H1 (cell line): ENCODE measurements around the gene ADD2. TPM values are rescaled to one million over a fixed set of nuclear protein-coding genes. Genes with fewer than 3 reads are reported as not detected.
"Not testable (repeated sequence)": the region's sequence is repeated elsewhere in the genome, so short reads cannot be mapped to it uniquely, and the experiment has no call there.

ENCODE experiments used
- CTCF ChIA-PET: fragments of 300-600 bp; sonication (Branson Sonifier 250); formaldehyde crosslinking; loops from one replicate; lab custom pipeline; 2021; ENCODE audit not compliant: partially characterized antibody; lab: Charles Lee
- POLR2A ChIA-PET: fragments of 300-600 bp; sonication (Branson Sonifier 250); formaldehyde crosslinking; loops from one replicate; lab custom pipeline; 2021; ENCODE audit warnings: inconsistent platforms; ENCODE audit not compliant: partially characterized antibody; lab: Charles Lee
- DNase-seq, 2 experiments: peaks; one replicate each; pipeline versions ENCODE4 v3.0.0 to v3.0.0-alpha.2; 2010 to 2022; ENCODE audit warnings: low spot score in 2 of 2, low read depth in 1 of 2, mixed read lengths in 1 of 2
- FAIRE-seq: peaks from 2 replicates; lab custom pipeline; 2011; peaks lifted over from hg19 to GRCh38; lab: Jason Lieb, UNC
- H2AFZ ChIP-seq: 2 replicates; pipeline ENCODE4 v1.8.1; 2012; ENCODE audit warnings: low read length, inconsistent platforms
- H2AK5ac ChIP-seq: 2 replicates; pipeline ENCODE4 v1.6.1; 2013; ENCODE audit warnings: low read depth, low read length
- H2BK120ac ChIP-seq: replicated peaks from 2 replicates; pipeline ENCODE3; 2013; ENCODE audit warnings: low read depth, low read length, inconsistent platforms
- H2BK12ac ChIP-seq: 2 replicates; pipeline ENCODE4 v1.6.1; 2013; ENCODE audit warnings: low read depth, low read length
- H2BK15ac ChIP-seq: 2 replicates; pipeline ENCODE4 v1.6.1; 2013; ENCODE audit warnings: low read length
- H2BK20ac ChIP-seq: 2 replicates; pipeline ENCODE4 v1.6.1; 2013; ENCODE audit warnings: low read length
- H2BK5ac ChIP-seq: 2 replicates; pipeline ENCODE4 v1.6.1; 2013; ENCODE audit warnings: low read depth, low read length
- H3K14ac ChIP-seq: 2 replicates; pipeline ENCODE4 v1.6.1; 2013; ENCODE audit warnings: inconsistent platforms; ENCODE audit not compliant: insufficient read length
- H3K18ac ChIP-seq: 2 replicates; pipeline ENCODE4 v1.6.1; 2013; ENCODE audit warnings: low read length; ENCODE audit errors: extremely low read depth
- H3K23ac ChIP-seq: 2 replicates; pipeline ENCODE4 v1.6.1; 2013; ENCODE audit warnings: inconsistent platforms; ENCODE audit not compliant: insufficient read length
- H3K23me2 ChIP-seq: 2 replicates; pipeline ENCODE4 v1.6.1; 2013; ENCODE audit warnings: low read depth, low read length
- H3K27ac ChIP-seq: 2 replicates; pipeline ENCODE4 v1.6.1; 2011; ENCODE audit warnings: low read depth, low read length, inconsistent platforms
- H3K27me3 ChIP-seq, 4 experiments: replicated peaks in 1 of 4; 1 replicate in 1 of 4; 2 replicates in 3 of 4; pipeline versions ENCODE4 v1.6.1 to v1.8.1; 2011 to 2013; ENCODE audit warnings: low read length in 3 of 4, mild to moderate bottlenecking in 3 of 4, inconsistent platforms in 2 of 4, mixed read lengths in 2 of 4, moderate library complexity in 1 of 4; ENCODE audit not compliant: control insufficient read depth in 3 of 4, insufficient read depth in 3 of 4; ENCODE audit errors: extremely low read depth in 1 of 4
- H3K36me3 ChIP-seq, 4 experiments: 2 replicates each; pipeline versions ENCODE4 v1.6.1 to v1.8.1; 2011 to 2013; ENCODE audit warnings: mild to moderate bottlenecking in 4 of 4, low read length in 3 of 4, moderate library complexity in 2 of 4, control low read depth in 1 of 4, inconsistent platforms in 1 of 4; ENCODE audit not compliant: insufficient read depth in 4 of 4, control insufficient read depth in 2 of 4
- H3K4ac ChIP-seq: replicated peaks from 2 replicates; pipeline ENCODE3; 2013; ENCODE audit warnings: low read length, low read depth, mixed read lengths, inconsistent platforms; ENCODE audit not compliant: insufficient read length
- H3K4me1 ChIP-seq, 4 experiments: replicated peaks in 1 of 4; 1 replicate in 1 of 4; 2 replicates in 3 of 4; pipeline versions ENCODE4 v1.6.1 to v1.8.1; 2011 to 2013; ENCODE audit warnings: low read length in 3 of 4, inconsistent platforms in 2 of 4, mixed read lengths in 1 of 4; ENCODE audit not compliant: insufficient read depth in 4 of 4, control insufficient read depth in 3 of 4
- H3K4me2 ChIP-seq, 2 experiments: 2 replicates each; pipeline versions ENCODE4 v1.6.1 to v1.8.1; 2011 to 2013; ENCODE audit warnings: low read depth in 2 of 2, low read length in 2 of 2, control low read depth in 1 of 2, inconsistent platforms in 1 of 2, mild to moderate bottlenecking in 1 of 2; ENCODE audit not compliant: insufficient read depth in 1 of 2
- H3K4me3 ChIP-seq, 4 experiments: fragments of 200-600, 300-600 bp in 1 of 4; sonication (generic), shearing (Covaris generic), sonication (Bioruptor Twin) in 1 of 4; 2 replicates each; pipeline versions ENCODE4 v1.5.1 to v1.8.1; 2011 to 2016; ENCODE audit warnings: low read length in 4 of 4, low read depth in 3 of 4, control low read depth in 2 of 4, inconsistent platforms in 2 of 4, mild to moderate bottlenecking in 2 of 4, mixed read lengths in 1 of 4, moderate library complexity in 1 of 4; ENCODE audit not compliant: insufficient read depth in 2 of 4; ENCODE audit errors: extremely low read depth in 1 of 4
- H3K56ac ChIP-seq: replicated peaks from 2 replicates; pipeline ENCODE3; 2013; ENCODE audit warnings: low read depth, mild to moderate bottlenecking, mixed read lengths, low read length, inconsistent platforms; ENCODE audit not compliant: insufficient read length
- H3K79me1 ChIP-seq: 2 replicates; pipeline ENCODE4 v1.6.1; 2013; ENCODE audit warnings: low read depth, low read length, control low read depth
- H3K79me2 ChIP-seq, 2 experiments: 2 replicates each; pipeline versions ENCODE4 v1.6.1 to v1.8.1; 2012 to 2013; ENCODE audit warnings: low read length in 2 of 2, mild to moderate bottlenecking in 2 of 2, inconsistent platforms in 1 of 2; ENCODE audit not compliant: insufficient read depth in 2 of 2, control insufficient read depth in 1 of 2
- H3K9ac ChIP-seq, 4 experiments: replicated peaks in 1 of 4; 1 replicate in 1 of 4; 2 replicates in 3 of 4; pipeline versions ENCODE4 v1.6.1 to v1.8.1; 2011 to 2013; ENCODE audit warnings: low read depth in 3 of 4, low read length in 3 of 4, control low read depth in 2 of 4, mild to moderate bottlenecking in 2 of 4, moderate library complexity in 2 of 4, inconsistent platforms in 1 of 4; ENCODE audit errors: extremely low read depth in 1 of 4
- H3K9me3 ChIP-seq, 2 experiments: 2 replicates each; pipeline versions ENCODE4 v1.6.1 to v1.8.1; 2012 to 2013; ENCODE audit warnings: mild to moderate bottlenecking in 2 of 2, moderate library complexity in 2 of 2, control low read depth in 1 of 2, inconsistent platforms in 1 of 2, low read depth in 1 of 2, low read length in 1 of 2, mixed read lengths in 1 of 2; ENCODE audit not compliant: insufficient read depth in 2 of 2
- H4K20me1 ChIP-seq, 2 experiments: replicated peaks in 1 of 2; 2 replicates each; pipeline versions ENCODE3 to v1.8.1; 2011 to 2013; ENCODE audit warnings: inconsistent platforms in 2 of 2, low read length in 2 of 2, mild to moderate bottlenecking in 1 of 2; ENCODE audit not compliant: insufficient read depth in 2 of 2, control insufficient read depth in 1 of 2
- H4K5ac ChIP-seq: 2 replicates; pipeline ENCODE4 v1.6.1; 2013; ENCODE audit warnings: low read length, low read depth, mixed read lengths, inconsistent platforms; ENCODE audit not compliant: insufficient read length
- H4K8ac ChIP-seq: 2 replicates; pipeline ENCODE4 v1.8.0; 2013; ENCODE audit warnings: mild to moderate bottlenecking, moderate library complexity, low read length, inconsistent platforms; ENCODE audit not compliant: insufficient read depth; ENCODE audit errors: extremely low read depth
- H4K91ac ChIP-seq: replicated peaks from 2 replicates; pipeline ENCODE3; 2013; ENCODE audit warnings: low read length, mixed read lengths, inconsistent platforms; ENCODE audit not compliant: insufficient read length
- CTCF ChIP-seq, 3 experiments: IDR thresholded peaks; 1 replicate in 2 of 3; 2 replicates in 1 of 3; pipeline versions ENCODE4 v1.5.1 to v1.6.1; 2011; ENCODE audit warnings: low read length in 3 of 3, mild to moderate bottlenecking in 3 of 3, inconsistent platforms in 2 of 3, low read depth in 1 of 3, moderate library complexity in 1 of 3; ENCODE audit not compliant: insufficient read depth in 1 of 3; ENCODE audit errors: control extremely low read depth in 1 of 3
- RAD21 ChIP-seq, 2 experiments: IDR thresholded peaks in 1 of 2; conservative IDR thresholded peaks in 1 of 2; 2 replicates each; pipeline ENCODE4 v1.6.1; 2011; ENCODE audit warnings: low read depth in 2 of 2, low read length in 2 of 2, improper control_type of control experiment in 1 of 2, inconsistent platforms in 1 of 2, mild to moderate bottlenecking in 1 of 2, moderate library complexity in 1 of 2
- WGBS, 2 experiments: shearing (Covaris generic) in 1 of 2; methylation state at CpG; one replicate each; pipeline versions ENCODE4 v1.1.6 to v1.1.7; 2013 to 2015; ENCODE audit warnings: low lambda C conversion rate in 2 of 2, mixed read lengths in 2 of 2, inconsistent platforms in 1 of 2, low coverage in 1 of 2, missing lambda C conversion rate in 1 of 2; ENCODE audit not compliant: insufficient replicate concordance in 2 of 2, insufficient coverage in 1 of 2, insufficient read length in 1 of 2; ENCODE audit errors: extremely low coverage in 1 of 2, missing lambda C conversion rate in 1 of 2; 5-methylcytosine and 5-hydroxymethylcytosine counted together
- polyA plus RNA-seq, 7 experiments: library from polyadenylated mRNA; depleted of rRNA in 3 of 7; stranded (reverse) in 5 of 7; unstranded in 2 of 7; fragments of >200 nt in 5 of 7; fragments of 200-250 nt in 2 of 7; gene quantifications; 1 replicate in 5 of 7; 2 replicates in 1 of 7; 4 replicates in 1 of 7; pipeline versions ENCODE4 v1.2.1 to v1.2.3, GENCODE V29; 2011 to 2013; ENCODE audit warnings: missing spikeins in 2 of 7, mixed read lengths in 2 of 7
- total RNA-seq: library from RNA; stranded (reverse); fragmentation: NEBNext Ultra II Directional; extraction: Animal tissue kit (Norgen Biotek cat#: 25700); gene quantifications from 2 replicates; pipeline ENCODE4 v1.2.1, GENCODE V29; 2021

Gene ADD2
- total and polyA plus RNA-seq, 2 of the 8 experiments (the other 6 are each of a cell fraction or from before 2014, with no cell fraction given), result 58.5 to 170 TPM

GRCh38 chr2:70655211-70655610, 112.8 kb downstream of the ADD2 start:
- not testable (repeated sequence) for H3K23ac ChIP-seq, H3K4me1 ChIP-seq, H3K27ac ChIP-seq, H4K91ac ChIP-seq, H3K23me2 ChIP-seq, H3K56ac ChIP-seq, H3K4me3 ChIP-seq, H4K20me1 ChIP-seq, H4K5ac ChIP-seq, H2AFZ ChIP-seq, H2AK5ac ChIP-seq, H3K14ac ChIP-seq, H2BK12ac ChIP-seq, FAIRE-seq, H3K36me3 ChIP-seq, H4K8ac ChIP-seq, H3K18ac ChIP-seq, H2BK20ac ChIP-seq, H3K27me3 ChIP-seq, H3K9ac ChIP-seq, H3K4ac ChIP-seq, H3K79me2 ChIP-seq, H2BK120ac ChIP-seq, H2BK5ac ChIP-seq, H3K4me2 ChIP-seq, H3K9me3 ChIP-seq, H3K79me1 ChIP-seq, H2BK15ac ChIP-seq
- 54% methylated on average over 2 of the region's 6 CpGs; no CpG with 5 or more reads in 1 of the 2 experiments for WGBS, 2 experiments
- ChIA-PET POLR2A (interaction anchor here (1.1 to 2.7 kb wide), 2 partner anchors 102 to 361 kb away, joined by 3 to 6 read pairs; partner anchors contain the start of genes SNRPG and TGFA), CTCF (interaction anchor here (0.7 to 3.9 kb wide), 15 partner anchors 10 to 399 kb away, joined by 3 to 15 read pairs (median 4); partner anchors contain the start of genes ADD2 and FIGLA)
- peak in 1 of 2 experiments; percentile 43 for DNase-seq
- TF ChIP-seq RAD21 (IDR thresholded peaks at IDR 0.05 in 1 of 2, conservative IDR thresholded peaks at IDR 0.05 in 1 of 2; ENCODE audit: low read depth in 2 of 2, low read length in 2 of 2) (peak; percentile 51 to 57), CTCF (IDR thresholded peaks at IDR 0.05; ENCODE audit: control extremely low read depth in 1 of 3, insufficient read depth in 1 of 3, low read depth in 1 of 3, low read length in 3 of 3) (peak in 2 of 3 experiments; percentile 32 to 43; a peak in 2 of 4 replicates)
